ENCODE data around the gene JARID2.

- TF ChIP-seq SRF (IDR thresholded peaks at IDR 0.05; ENCODE audit: low read depth in 2 of 2, low read length in 2 of 2) = no peak
- no peak for TF ChIP-seq NFIC (IDR thresholded peaks at IDR 0.05; ENCODE audit: low read depth, low read length)
- TF ChIP-seq CTCF (IDR thresholded peaks at IDR 0.05 in 2 of 3, conservative IDR thresholded peaks at IDR 0.05 in 1 of 3; ENCODE audit: control insufficient read depth in 2 of 3, extremely low read depth in 1 of 3, insufficient read depth in 1 of 3, low read depth in 3 of 3, low read length in 3 of 3) = no peak
- TF ChIP-seq SIX5 (IDR thresholded peaks at IDR 0.05; ENCODE audit: low read depth, low read length, severe bottlenecking) = no peak
- TF ChIP-seq PAX5 (IDR thresholded peaks at IDR 0.05; ENCODE audit: borderline replicate concordance, low read depth, low read length) = no peak
- no peak for TF ChIP-seq PBX3 (IDR thresholded peaks at IDR 0.05; ENCODE audit: insufficient replicate concordance, low read depth, low read length)
- no peak for TF ChIP-seq TAF1 (IDR thresholded peaks at IDR 0.05; ENCODE audit: borderline replicate concordance, low read depth, low read length)
- no peak for TF ChIP-seq MAX (IDR thresholded peaks at IDR 0.05; ENCODE audit: low read depth, low read length)
- TF ChIP-seq ZNF24 (IDR thresholded peaks at IDR 0.05) = no peak
Observed at GRCh38 chr6:15538106-15538505, 292.2 kb downstream of the JARID2 start.
